Measurements from ENCODE around the gene PPP1R14C. TPM values are rescaled to one million over a fixed set of nuclear protein-coding genes. Genes with fewer than 3 reads are reported as not detected.

Gene PPP1R14C
- total and polyA plus RNA-seq, 2 donors (not counting 3 experiments of a cell fraction or from before 2014, with no cell fraction given) = not detected

- POLR2A ChIA-PET = no interaction called here
- no peak for TF ChIP-seq EZH2 (IDR thresholded peaks at IDR 0.05; ENCODE audit: borderline replicate concordance, low read depth, low read length, severe bottlenecking)
- TF ChIP-seq CTCF (IDR thresholded peaks at IDR 0.05; ENCODE audit: extremely low read depth in 1 of 2, insufficient read depth in 1 of 2, low read depth in 1 of 2, low read length in 2 of 2) = no peak
- TF ChIP-seq, protein P1, sequence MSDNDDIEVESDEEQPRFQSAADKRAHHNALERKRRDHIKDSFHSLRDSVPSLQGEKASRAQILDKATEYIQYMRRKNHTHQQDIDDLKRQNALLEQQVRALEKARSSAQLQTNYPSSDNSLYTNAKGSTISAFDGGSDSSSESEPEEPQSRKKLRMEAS (IDR thresholded peaks at IDR 0.05; ENCODE audit: insufficient read depth, insufficient read length) = no peak
- no peak for TF ChIP-seq FOS (IDR thresholded peaks at IDR 0.05; ENCODE audit: borderline replicate concordance, insufficient read depth, low read length)
- no peak for TF ChIP-seq MYC (IDR thresholded peaks at IDR 0.05; ENCODE audit: low read depth, low read length)
- no peak for TF ChIP-seq GATA2 (IDR thresholded peaks at IDR 0.05; ENCODE audit: insufficient read depth, insufficient read length, low read depth, low read length)
- no peak for TF ChIP-seq POLR2A (IDR thresholded peaks at IDR 0.05; ENCODE audit: low read depth, low read length)
- TF ChIP-seq POLR2AphosphoS5 (IDR thresholded peaks at IDR 0.05; ENCODE audit: insufficient read depth, low read depth, low read length) = no peak
- TF ChIP-seq JUN (IDR thresholded peaks at IDR 0.05; ENCODE audit: borderline replicate concordance, insufficient read depth, insufficient read length, low read depth) = no peak
- BruUV-seq (replicated peaks) = no TSS peak
These were observed 110.0 kb downstream of the PPP1R14C start for GRCh38 chr6:150252714-150253444.

More at GRCh38 chr6:150252714-150253444, 110.0 kb downstream of the PPP1R14C start:
- no peak for DNase-seq (ENCODE audit: low read depth, low spot score)
- no peak overlapping the region for H3K9ac ChIP-seq (replicated peaks; ENCODE audit: extremely low read depth, insufficient read depth, low read length)
- H3K9me1 ChIP-seq (replicated peaks; ENCODE audit: control insufficient read depth, extremely low read depth, insufficient read depth, low read length) = no peaks in the 10 kb centered on the region
- dilution Hi-C loops (cut with MboI; ENCODE audit: extremely low pct_ligation_motif_present, low sequenced_read_pairs) (no loop called here), intact Hi-C loops (cut with micrococcal nuclease) (loop anchor here (5.0 kb wide), 1 partner anchor 284 kb away; no protein-coding TSS in a partner anchor)
- H3K27me3 ChIP-seq (ENCODE audit: control insufficient read depth in 2 of 2, insufficient read depth in 2 of 2, low read length in 2 of 2) = peaks cover 0 to 2% of the 10 kb centered on the region in 2 experiments
- no peaks in the 10 kb centered on the region for H3K4me1 ChIP-seq (ENCODE audit: control insufficient read depth, extremely low read depth, insufficient read depth, low read length)
- no peak overlapping the region for H2AFZ ChIP-seq (ENCODE audit: low read depth, low read length)
- H4K20me1 ChIP-seq (replicated peaks; ENCODE audit: control insufficient read depth, extremely low read depth, insufficient read depth, low read length) = no peaks in the 10 kb centered on the region
- H3K4me2 ChIP-seq (ENCODE audit: insufficient read depth, low read length) = no peak overlapping the region
- no peak for FAIRE-seq
- no peaks in the 10 kb centered on the region for H3K36me3 ChIP-seq (ENCODE audit: control insufficient read depth in 2 of 2, extremely low read depth in 1 of 2, insufficient read depth in 2 of 2, low read length in 2 of 2)
- no peak overlapping the region for H3K27ac ChIP-seq (ENCODE audit: insufficient read depth, low read depth, low read length)
- CTCF ChIA-PET = interaction anchor here (1.3 kb wide), 1 partner anchor 18 kb away, joined by 3 read pairs; no protein-coding TSS in a partner anchor
- H3K79me2 ChIP-seq (ENCODE audit: control insufficient read depth, insufficient read depth, low read length) = no peaks in the 10 kb centered on the region
- no peaks in the 10 kb centered on the region for H3K9me3 ChIP-seq (replicated peaks; ENCODE audit: control insufficient read depth, insufficient read depth, low read length)
- no peak overlapping the region for H3K4me3 ChIP-seq (replicated peaks in 1 of 3; ENCODE audit: insufficient read depth in 1 of 3, low read depth in 1 of 3, low read length in 3 of 3)

Data from endothelial cell of umbilical vein (primary cell).